Measurements from ENCODE around the gene BNIP2.

The BNIP2 gene

GRCh38 chr15:59611276-59612260, 77.6 kb downstream of the BNIP2 start, which contains the start of gene GCNT3:
TSS of gene GCNT3 (plus strand) at chr15:59611783. CDS start at chr15:59618239, 6,456 bp downstream.
- DNase-seq (ENCODE audit: extremely low spot score), result peak; percentile 21
- ChIA-PET POLR2A (interaction anchor here (0.5 kb wide), 1 partner anchor 19 kb away, joined by 7 read pairs; no protein-coding TSS in a partner anchor), CTCF (interaction anchor here (0.6 to 2.9 kb wide), 8 partner anchors 11 to 83 kb away, joined by 3 to 12 read pairs (median 5); no protein-coding TSS in a partner anchor)
- TF ChIP-seq CTCF (IDR thresholded peaks at IDR 0.05; ENCODE audit: control extremely low read depth, extremely low read depth, low read depth, missing control alignments), result no peak

- no peak for TF ChIP-seq CTCF (IDR thresholded peaks at IDR 0.05; ENCODE audit: control extremely low read depth, extremely low read depth, low read depth, missing control alignments)
- no peak for DNase-seq (ENCODE audit: extremely low spot score)
- ChIA-PET POLR2A (no interaction called here), CTCF (interaction anchor here (2.4 kb wide), 1 partner anchor 77 kb away, joined by 8 read pairs; no protein-coding TSS in a partner anchor)
Observed at GRCh38 chr15:59609730-59610712, 79.1 kb downstream of the BNIP2 start.

Data from GM10248 (cell line).